GM21723 (cell line): Measurements from ENCODE around the gene RBBP5.

Experiments used
- ATAC-seq: cut with Tn5 transposase; IDR thresholded peaks from one replicate; pipeline ENCODE4 v1.9.1; 2021; ENCODE audit warnings: mild to moderate bottlenecking, moderate library complexity; ENCODE audit not compliant: unreplicated experiment

RBBP5 gene

DNA sequence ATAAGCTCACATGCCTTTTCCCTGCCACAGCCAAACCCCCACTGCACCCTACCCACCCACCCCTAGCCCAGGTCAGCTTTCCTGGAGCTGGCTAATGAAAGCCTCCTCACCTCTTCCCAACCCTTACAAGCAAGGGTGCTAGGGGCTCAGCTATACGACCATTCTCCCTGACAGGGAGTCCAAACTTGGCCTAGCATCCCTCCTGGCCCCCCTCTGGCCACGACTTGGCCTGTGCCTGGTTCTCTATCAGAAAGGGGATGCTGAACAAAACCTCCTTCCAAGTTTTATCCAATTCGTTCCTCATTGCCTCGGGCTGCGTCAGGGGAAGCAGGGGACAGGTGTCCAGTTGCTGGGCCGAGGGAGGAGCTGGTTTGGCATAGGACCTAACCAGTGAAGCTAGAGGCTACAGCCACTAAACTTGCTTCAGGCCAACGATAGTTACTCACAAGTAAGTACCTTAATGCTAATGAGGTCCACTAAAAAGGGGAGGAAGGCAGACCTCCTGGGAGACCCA lies 46.1 kb downstream of the RBBP5 start:
- no peak for ATAC-seq

DNA sequence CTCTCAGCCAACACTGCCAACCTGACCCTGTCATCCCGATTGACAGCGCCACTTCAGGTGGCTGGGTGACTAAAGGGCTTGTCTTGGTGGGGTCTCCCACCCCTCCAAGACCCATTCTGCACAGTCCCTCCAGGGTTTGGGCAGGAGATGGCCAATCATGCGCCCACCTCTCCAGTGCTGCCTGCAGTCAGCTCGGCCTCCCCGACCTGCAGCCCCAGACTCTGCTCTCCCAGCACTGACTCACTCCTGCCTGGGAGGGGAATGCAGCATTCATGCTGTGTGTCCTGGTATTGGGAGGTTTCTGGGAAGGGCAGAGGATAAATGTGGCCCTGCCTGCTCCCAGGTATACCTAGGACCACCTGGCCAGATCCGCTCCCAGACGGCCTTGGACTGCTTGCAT lies 47.3 kb downstream of the RBBP5 start:
- ATAC-seq: no peak

GRCh38 chr1:205074084-205074483 lies 47.7 kb downstream of the RBBP5 start:
- ATAC-seq: no peak

- ATAC-seq: no peak
Measured at GRCh38 chr1:205073511-205073910, 48.3 kb downstream of the RBBP5 start.

DNA sequence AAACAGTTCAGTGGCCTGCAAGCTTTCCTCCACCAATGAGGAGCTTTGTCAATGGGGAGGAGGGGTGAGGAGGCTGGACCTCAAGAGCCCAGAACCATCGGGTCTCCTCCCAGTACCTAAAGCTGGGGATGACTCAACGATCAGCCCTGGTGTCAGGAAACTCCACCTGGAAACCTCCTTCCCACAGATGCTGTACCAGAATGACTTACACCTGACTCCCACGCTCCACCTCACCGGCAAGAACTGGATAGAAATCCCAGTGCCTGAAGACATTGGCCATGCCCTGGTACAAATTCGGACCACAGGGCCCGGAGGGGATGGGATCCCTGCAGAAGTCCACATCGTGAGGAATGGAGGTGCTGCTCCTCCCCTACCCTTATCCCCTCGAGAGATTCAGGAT lies 48.9 kb downstream of the RBBP5 start:
- ATAC-seq: no peak

- no peak for ATAC-seq
Measured at GRCh38 chr1:205072286-205072685, 49.5 kb downstream of the RBBP5 start.

DNA sequence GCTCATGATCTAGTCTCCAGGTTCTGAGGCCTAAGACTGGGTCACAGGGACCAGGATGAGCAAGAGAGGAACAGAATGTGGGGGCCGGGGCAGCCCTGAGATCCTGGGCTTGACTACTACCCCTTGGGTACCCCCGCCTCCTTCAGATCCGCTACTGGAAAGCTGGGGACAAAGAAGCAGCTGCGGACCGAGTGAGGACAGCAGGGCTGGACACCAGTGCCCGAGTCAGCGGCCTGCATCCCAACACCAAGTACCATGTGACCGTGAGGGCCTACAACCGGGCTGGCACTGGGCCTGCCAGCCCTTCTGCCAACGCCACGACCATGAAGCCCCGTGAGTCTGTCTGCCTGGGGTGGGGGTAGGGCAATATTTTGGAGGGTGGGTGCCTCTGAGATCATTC lies 50.0 kb downstream of the RBBP5 start:
- no peak for ATAC-seq

GRCh38 chr1:205071028-205071409 lies 50.8 kb downstream of the RBBP5 start:
- ATAC-seq: no peak

- no peak for ATAC-seq
Measured at GRCh38 chr1:205069371-205070125, 52.2 kb downstream of the RBBP5 start.

- no peak for ATAC-seq
Measured at GRCh38 chr1:205068457-205069040, 53.2 kb downstream of the RBBP5 start.

DNA sequence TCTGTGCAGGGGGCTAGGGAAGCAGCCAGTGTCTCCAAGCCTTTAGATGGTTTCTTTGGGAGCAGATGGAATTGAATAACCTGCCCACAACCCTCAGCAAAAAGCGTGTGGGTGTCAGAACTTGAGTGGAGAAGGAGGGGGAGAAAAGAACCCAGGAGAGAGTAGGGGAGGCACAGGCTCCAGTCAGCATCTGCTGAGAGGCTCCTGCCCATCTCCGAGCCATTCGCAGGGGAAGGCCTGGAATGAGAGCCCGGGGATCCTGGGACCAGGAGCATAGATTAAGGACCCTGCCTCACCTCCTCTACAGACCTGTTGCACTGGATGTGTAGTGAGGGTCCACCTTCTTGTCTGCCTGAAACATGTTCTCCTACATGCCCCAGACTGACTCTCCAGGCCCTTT lies 53.8 kb downstream of the RBBP5 start:
- ATAC-seq: no peak

- ATAC-seq: no peak
Measured at GRCh38 chr1:205067031-205067430, 54.7 kb downstream of the RBBP5 start.

DNA sequence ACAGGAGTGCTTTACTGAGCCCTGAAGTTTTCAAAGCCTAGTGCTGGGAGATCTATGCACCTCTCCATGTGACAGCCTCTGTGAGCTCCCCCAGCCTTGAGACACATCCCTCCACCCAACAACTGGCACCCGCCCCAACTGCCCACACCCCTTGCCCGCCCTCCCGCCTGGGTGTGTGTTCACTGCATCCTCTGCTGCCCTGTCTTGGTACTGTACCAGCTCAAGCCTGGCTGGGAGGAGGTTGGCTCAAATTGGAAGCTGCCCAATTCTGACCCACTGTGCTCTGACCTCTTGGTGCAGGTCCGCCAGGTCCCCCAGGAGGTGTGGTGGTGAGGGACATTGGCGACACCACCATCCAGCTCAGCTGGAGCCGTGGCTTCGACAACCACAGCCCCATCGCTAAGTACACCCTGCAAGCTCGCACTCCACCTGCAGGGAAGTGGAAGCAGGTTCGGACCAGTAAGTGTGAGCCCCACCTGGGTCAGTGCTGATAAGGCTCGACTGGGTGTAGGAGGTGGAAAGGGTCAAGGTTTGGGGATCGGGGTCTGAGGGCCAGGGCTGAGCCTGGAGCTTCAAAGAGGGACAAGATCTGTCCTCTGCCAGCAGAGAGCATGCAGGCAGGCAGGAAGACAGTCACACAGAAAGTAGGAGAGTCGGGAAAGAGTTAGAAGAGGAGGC lies 55.5 kb downstream of the RBBP5 start:
- no peak for ATAC-seq

- ATAC-seq: no peak
Measured at GRCh38 chr1:205065666-205066065, 56.1 kb downstream of the RBBP5 start.

- ATAC-seq: no peak
Measured at GRCh38 chr1:205064741-205065316, 56.9 kb downstream of the RBBP5 start.

GRCh38 chr1:205064301-205064700 lies 57.5 kb downstream of the RBBP5 start:
- no peak for ATAC-seq

- ATAC-seq: no peak
Measured at GRCh38 chr1:205062895-205063294, 58.9 kb downstream of the RBBP5 start.

DNA sequence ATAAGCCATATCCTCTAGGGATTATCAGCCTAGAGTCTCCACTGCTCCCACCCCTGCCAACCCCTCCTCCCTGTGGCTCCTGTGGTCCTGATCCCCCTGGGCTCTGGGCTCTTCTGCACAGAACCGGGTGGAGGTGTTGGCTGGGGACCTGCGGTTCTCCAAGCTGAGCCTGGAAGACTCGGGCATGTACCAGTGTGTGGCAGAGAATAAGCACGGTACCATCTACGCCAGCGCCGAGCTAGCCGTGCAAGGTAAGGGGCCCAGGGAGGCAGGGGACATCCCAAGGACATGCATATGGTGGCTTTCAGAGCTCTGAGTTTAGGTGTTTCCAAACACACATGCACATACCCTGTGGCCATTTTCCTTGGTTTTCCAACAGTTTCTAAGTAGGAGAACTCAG lies 59.5 kb downstream of the RBBP5 start:
- no peak for ATAC-seq

GRCh38 chr1:205061665-205062069 lies 60.1 kb downstream of the RBBP5 start:
- no peak for ATAC-seq

GRCh38 chr1:205061227-205061626 lies 60.6 kb downstream of the RBBP5 start:
- no peak for ATAC-seq

GRCh38 chr1:205060746-205061145 lies 61.0 kb downstream of the RBBP5 start:
- no peak for ATAC-seq

DNA sequence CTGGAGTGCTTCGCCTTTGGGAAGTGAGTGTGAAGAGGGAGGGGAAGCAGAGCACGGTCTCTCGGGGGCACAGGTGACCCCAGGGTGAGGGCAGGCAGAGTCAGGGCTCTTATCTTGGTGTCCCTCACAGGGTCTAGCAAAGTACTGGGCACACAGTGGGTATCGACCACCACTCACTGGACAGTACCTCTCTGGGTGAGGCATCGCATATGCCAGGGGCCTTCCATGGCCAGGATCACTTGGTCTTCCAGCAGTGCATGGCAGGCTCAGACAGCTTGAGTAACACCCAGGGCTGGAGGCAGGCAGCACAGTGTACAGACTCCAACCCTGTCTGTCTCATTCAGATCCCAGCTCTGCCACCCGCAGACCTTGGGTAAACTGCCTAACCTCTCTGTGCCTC lies 62.1 kb downstream of the RBBP5 start:
- ATAC-seq: no peak
